Measurements from ENCODE around the gene NMT2. TPM values are rescaled to one million over a fixed set of nuclear protein-coding genes. Genes with fewer than 3 reads are reported as not detected.

The NMT2 gene
- total and polyA plus RNA-seq, 2 of the 4 experiments (the other 2 are of a cell fraction) = 18.7 to 41.0 TPM

DNA sequence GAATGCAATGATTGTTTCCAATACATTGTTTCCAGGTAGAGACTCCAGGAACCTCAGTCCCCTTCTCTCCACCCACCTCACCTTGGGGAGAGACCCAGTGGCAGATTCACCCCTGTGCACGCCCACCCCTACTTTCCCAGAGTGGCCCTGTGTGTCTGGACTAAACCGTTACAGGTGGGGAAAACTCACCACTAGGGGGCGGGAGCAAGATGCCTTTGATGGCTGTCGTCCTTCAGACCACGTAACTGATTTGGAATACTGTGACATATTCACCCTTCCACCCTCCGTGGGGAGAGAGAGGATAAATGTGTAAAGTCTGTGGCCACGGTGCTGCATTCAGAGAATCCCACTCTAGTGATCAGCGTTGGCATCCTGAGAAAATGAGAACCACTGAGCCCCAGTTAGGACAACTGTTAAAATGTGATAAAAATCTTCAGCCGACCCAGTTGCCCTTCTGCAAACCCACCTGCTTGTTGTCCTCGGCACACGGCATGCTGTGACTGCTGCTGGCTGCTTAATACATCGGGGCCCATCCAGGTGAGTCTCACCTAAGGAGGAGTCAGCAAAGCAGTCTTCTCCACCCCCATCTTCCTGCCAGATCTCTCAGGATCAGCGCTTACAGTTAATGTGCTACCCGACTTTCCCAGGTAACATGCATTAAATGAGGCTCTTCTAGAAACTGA, 41.5 kb upstream of the NMT2 start:
- Histone ChIP-seq H3K27me3 (ENCODE audit: control insufficient read depth, insufficient read depth, low read length) (no peaks in the 10 kb centered on the region), H2AK5ac (ENCODE audit: low read depth, low read length) (peak overlapping the region; percentile 78), H2BK120ac (ENCODE audit: low read depth, low read length) (peak overlapping the region; percentile 55), H3K4me3 (ENCODE audit: insufficient read depth, low read depth, low read length) (no peak overlapping the region), H4K20me1 (ENCODE audit: insufficient read depth, low read length) (peaks cover 2% of the 10 kb centered on the region; the same call in 1 of the 2 replicates), H3K9me1 (ENCODE audit: insufficient read depth, low read length) (peaks cover 8% of the 10 kb centered on the region), H3K23ac (ENCODE audit: low read depth, low read length) (no peak overlapping the region), H3K27ac (ENCODE audit: insufficient read depth, low read length) (no peak overlapping the region), H4K5ac (ENCODE audit: low read depth, low read length) (no peak overlapping the region), H2AK9ac (replicated peaks; ENCODE audit: low read depth, low read length, poor library complexity) (peak overlapping the region; percentile 88), H3K4ac (ENCODE audit: low read depth, low read length) (peak overlapping the region; percentile 74), H3K4me2 (ENCODE audit: low read depth, low read length) (no peak overlapping the region; the same call in 1 of the 2 replicates), H2BK15ac (ENCODE audit: low read depth, low read length) (peak overlapping the region; percentile 70; the same call in 2 of the 3 replicates), H3K4me1 (ENCODE audit: control insufficient read depth, insufficient read depth, low read length) (peaks cover 4% of the 10 kb centered on the region), H3K56ac (ENCODE audit: extremely low read depth, insufficient read depth, low read length) (no peak overlapping the region), H3K36me3 (ENCODE audit: control insufficient read depth, insufficient read depth, low read length) (peaks cover 12% of the 10 kb centered on the region), H4K8ac (ENCODE audit: low read depth in 2 of 2, low read length in 2 of 2) (peak overlapping the region in 1 of 2 experiments; percentile 71; a peak in 1 of 4 replicates), H2BK20ac (ENCODE audit: low read depth, low read length) (peak overlapping the region; percentile 42), H3K14ac (replicated peaks; ENCODE audit: low read depth, low read length) (0 out of 2 replicates have a peak overlapping the region, but pooled peaks have one; percentile 22), H3K18ac (ENCODE audit: low read depth, low read length) (no peak overlapping the region), H3K9me3 (ENCODE audit: control insufficient read depth, insufficient read depth, low read length) (no peaks in the 10 kb centered on the region), H3K9ac (ENCODE audit: low read depth, low read length) (no peak overlapping the region), H2BK5ac (ENCODE audit: low read depth, low read length, poor library complexity, severe bottlenecking) (no peak overlapping the region), H3K79me1 (ENCODE audit: low read depth in 1 of 2, low read length in 2 of 2) (peaks cover 0 to 26% of the 10 kb centered on the region in 2 experiments; a peak in 2 of 4 replicates), H4K91ac (ENCODE audit: insufficient read depth, low read depth, low read length) (peak overlapping the region; percentile 58; the same call in 1 of the 2 replicates), H2AFZ (replicated peaks; ENCODE audit: low read length, poor library complexity) (peak overlapping the region; percentile 83)
- intact Hi-C loops (cut with micrococcal nuclease) (loop anchor here (2.0 kb wide), 1 partner anchor 161 kb away; the partner anchor contains the start of gene FAM171A1), in situ Hi-C loops (cut with MboI; ENCODE audit: low sequenced_read_pairs) (no loop called here), dilution Hi-C loops (cut with HindIII; ENCODE audit: low sequenced_read_pairs, unreplicated experiment) (no loop called here)
- ChIA-PET POLR2A (ENCODE audit: unreplicated experiment) (no interaction called here), CTCF (no interaction called here)
- no TSS peak for BruUV-seq (replicated peaks)
- ATAC-seq (ENCODE audit: low read depth) (peak; percentile 61), DNase-seq (peak; percentile 74)
- WGBS, 2 experiments (ENCODE audit: extremely low coverage in 2 of 2, insufficient read length in 1 of 2) = 45% methylated on average over 5 of the region's 14 CpGs; no CpG with 5 or more reads in 1 of the 2 experiments
- peak; percentile 48 for TF ChIP-seq SMC3 (IDR thresholded peaks at IDR 0.05; ENCODE audit: low read depth, low read length)
- TF ChIP-seq RFX5 (IDR thresholded peaks at IDR 0.05; ENCODE audit: low read depth, low read length) = no peak
- peak; percentile 68 for TF ChIP-seq RAD21 (IDR thresholded peaks at IDR 0.05; ENCODE audit: low read length)
- TF ChIP-seq FOS (IDR thresholded peaks at IDR 0.05; ENCODE audit: low read depth, low read length) = no peak
- TF ChIP-seq CEBPB (IDR thresholded peaks at IDR 0.05; ENCODE audit: low read depth, low read length) = no peak
- TF ChIP-seq USF2 (IDR thresholded peaks at IDR 0.05; ENCODE audit: low read depth, low read length) = no peak
- TF ChIP-seq ELK1 (IDR thresholded peaks at IDR 0.05; ENCODE audit: borderline replicate concordance, low read depth, low read length) = no peak
- TF ChIP-seq, protein P1, sequence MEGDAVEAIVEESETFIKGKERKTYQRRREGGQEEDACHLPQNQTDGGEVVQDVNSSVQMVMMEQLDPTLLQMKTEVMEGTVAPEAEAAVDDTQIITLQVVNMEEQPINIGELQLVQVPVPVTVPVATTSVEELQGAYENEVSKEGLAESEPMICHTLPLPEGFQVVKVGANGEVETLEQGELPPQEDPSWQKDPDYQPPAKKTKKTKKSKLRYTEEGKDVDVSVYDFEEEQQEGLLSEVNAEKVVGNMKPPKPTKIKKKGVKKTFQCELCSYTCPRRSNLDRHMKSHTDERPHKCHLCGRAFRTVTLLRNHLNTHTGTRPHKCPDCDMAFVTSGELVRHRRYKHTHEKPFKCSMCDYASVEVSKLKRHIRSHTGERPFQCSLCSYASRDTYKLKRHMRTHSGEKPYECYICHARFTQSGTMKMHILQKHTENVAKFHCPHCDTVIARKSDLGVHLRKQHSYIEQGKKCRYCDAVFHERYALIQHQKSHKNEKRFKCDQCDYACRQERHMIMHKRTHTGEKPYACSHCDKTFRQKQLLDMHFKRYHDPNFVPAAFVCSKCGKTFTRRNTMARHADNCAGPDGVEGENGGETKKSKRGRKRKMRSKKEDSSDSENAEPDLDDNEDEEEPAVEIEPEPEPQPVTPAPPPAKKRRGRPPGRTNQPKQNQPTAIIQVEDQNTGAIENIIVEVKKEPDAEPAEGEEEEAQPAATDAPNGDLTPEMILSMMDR (conservative IDR thresholded peaks at IDR 0.05; ENCODE audit: low read depth, low read length) = peak; percentile 73
- TF ChIP-seq NFE2L2 (IDR thresholded peaks at IDR 0.05; ENCODE audit: low read depth, low read length) = no peak
